RWPE2 (cell line): ENCODE data around the gene ZC3H6.

Experiments used
- ATAC-seq: fragments of 200-7000 bp; cut with Tn5 transposase; 3 replicates; pipeline ENCODE4 v1.9.1; 2021; ENCODE audit warnings: low read depth
- DNase-seq: peaks from one replicate; pipeline ENCODE4 v3.0.0-alpha.2; 2020; ENCODE audit warnings: low spot score
- H3K27ac ChIP-seq: fragments of 450-650 bp; 2 replicates; pipeline ENCODE4 v1.5.1; 2017; ENCODE audit warnings: mild to moderate bottlenecking; ENCODE audit not compliant: poor library complexity, severe bottlenecking
- H3K27me3 ChIP-seq: fragments of 250-450 bp; sonication (Bioruptor Pico); 2 replicates; pipeline ENCODE4 v1.5.1; 2021; ENCODE audit warnings: mild to moderate bottlenecking, moderate library complexity; ENCODE audit not compliant: insufficient read depth, poor library complexity, severe bottlenecking
- H3K36me3 ChIP-seq: fragments of 250-450 bp; sonication (Bioruptor Pico); 2 replicates; pipeline ENCODE4 v1.5.1; 2020; ENCODE audit warnings: low read depth, mild to moderate bottlenecking, moderate library complexity
- H3K4me1 ChIP-seq: fragments of 250-450 bp; sonication (Bioruptor Pico); 2 replicates; pipeline ENCODE4 v1.5.1; 2021; ENCODE audit warnings: mild to moderate bottlenecking, moderate library complexity; ENCODE audit not compliant: insufficient read depth, poor library complexity, severe bottlenecking
- H3K4me3 ChIP-seq: fragments of 250-450 bp; sonication (Bioruptor Pico); 2 replicates; pipeline ENCODE4 v1.5.1; 2021; ENCODE audit warnings: mild to moderate bottlenecking, moderate library complexity; ENCODE audit not compliant: severe bottlenecking
- H3K9me3 ChIP-seq: fragments of 250-450 bp; sonication (Bioruptor Pico); 2 replicates; pipeline ENCODE4 v1.5.1; 2021; ENCODE audit warnings: mild to moderate bottlenecking, moderate library complexity; ENCODE audit not compliant: severe bottlenecking
- CTCF ChIP-seq: fragments of 450-650 bp; IDR thresholded peaks from one replicate; pipeline ENCODE4 v1.5.1; 2017; ENCODE audit warnings: mild to moderate bottlenecking, moderate library complexity; ENCODE audit not compliant: poor library complexity, severe bottlenecking

The ZC3H6 gene

GRCh38 chr2:112262876-112263275 is 12.5 kb upstream of the ZC3H6 start:
- H3K4me3 ChIP-seq, result no peak overlapping the region
- ATAC-seq (no peak), DNase-seq (no peak)
- H3K27ac ChIP-seq, result no peak overlapping the region
- H3K27me3 ChIP-seq, result no peaks in the 10 kb centered on the region
- TF ChIP-seq CTCF, result no peak
- no peaks in the 10 kb centered on the region for H3K36me3 ChIP-seq
- H3K4me1 ChIP-seq, result no peaks in the 10 kb centered on the region
- no peaks in the 10 kb centered on the region for H3K9me3 ChIP-seq

- DNase-seq (no peak), ATAC-seq (no peak)
- no peak overlapping the region for H3K27ac ChIP-seq
- H3K36me3 ChIP-seq, result no peaks in the 10 kb centered on the region
- no peak overlapping the region for H3K4me3 ChIP-seq
- TF ChIP-seq CTCF, result no peak
- H3K9me3 ChIP-seq, result no peaks in the 10 kb centered on the region
- no peaks in the 10 kb centered on the region for H3K27me3 ChIP-seq
- no peaks in the 10 kb centered on the region for H3K4me1 ChIP-seq
Measured at GRCh38 chr2:112268547-112268946, 6.8 kb upstream of the ZC3H6 start.

GRCh38 chr2:112272669-112273068 is 2.7 kb upstream of the ZC3H6 start:
- Histone ChIP-seq H3K4me1 (no peaks in the 10 kb centered on the region), H3K27me3 (no peaks in the 10 kb centered on the region), H3K36me3 (no peaks in the 10 kb centered on the region), H3K9me3 (no peaks in the 10 kb centered on the region), H3K27ac (no peak overlapping the region), H3K4me3 (no peak overlapping the region)
- no peak for TF ChIP-seq CTCF
- no peak for DNase-seq
- no peak for ATAC-seq

GRCh38 chr2:112273349-112273748 is 2.0 kb upstream of the ZC3H6 start:
- Histone ChIP-seq H3K36me3 (no peaks in the 10 kb centered on the region), H3K27ac (no peak overlapping the region), H3K4me3 (no peak overlapping the region), H3K9me3 (no peaks in the 10 kb centered on the region), H3K4me1 (no peaks in the 10 kb centered on the region), H3K27me3 (no peaks in the 10 kb centered on the region)
- TF ChIP-seq CTCF, result no peak
- ATAC-seq (no peak), DNase-seq (no peak)

- no peaks in the 10 kb centered on the region for H3K4me1 ChIP-seq
- no peaks in the 10 kb centered on the region for H3K9me3 ChIP-seq
- ATAC-seq (peak; percentile 73), DNase-seq (peak; percentile 66)
- H3K4me3 ChIP-seq, result peak overlapping the region; percentile 93
- H3K27ac ChIP-seq, result peak overlapping the region; percentile 80
- no peak for TF ChIP-seq CTCF
- H3K36me3 ChIP-seq, result no peaks in the 10 kb centered on the region
- H3K27me3 ChIP-seq, result no peaks in the 10 kb centered on the region
Measured at GRCh38 chr2:112275887-112276773, 733 bp downstream of the ZC3H6 start.
